Medulla oblongata (tissue), 1 donor: ENCODE measurements around the gene SPACA6.

Source experiments
- DNase-seq: peaks from one replicate; pipeline ENCODE4 v3.0.0-alpha.2; 2015; ENCODE audit errors: extremely low spot score

Gene SPACA6

DNA sequence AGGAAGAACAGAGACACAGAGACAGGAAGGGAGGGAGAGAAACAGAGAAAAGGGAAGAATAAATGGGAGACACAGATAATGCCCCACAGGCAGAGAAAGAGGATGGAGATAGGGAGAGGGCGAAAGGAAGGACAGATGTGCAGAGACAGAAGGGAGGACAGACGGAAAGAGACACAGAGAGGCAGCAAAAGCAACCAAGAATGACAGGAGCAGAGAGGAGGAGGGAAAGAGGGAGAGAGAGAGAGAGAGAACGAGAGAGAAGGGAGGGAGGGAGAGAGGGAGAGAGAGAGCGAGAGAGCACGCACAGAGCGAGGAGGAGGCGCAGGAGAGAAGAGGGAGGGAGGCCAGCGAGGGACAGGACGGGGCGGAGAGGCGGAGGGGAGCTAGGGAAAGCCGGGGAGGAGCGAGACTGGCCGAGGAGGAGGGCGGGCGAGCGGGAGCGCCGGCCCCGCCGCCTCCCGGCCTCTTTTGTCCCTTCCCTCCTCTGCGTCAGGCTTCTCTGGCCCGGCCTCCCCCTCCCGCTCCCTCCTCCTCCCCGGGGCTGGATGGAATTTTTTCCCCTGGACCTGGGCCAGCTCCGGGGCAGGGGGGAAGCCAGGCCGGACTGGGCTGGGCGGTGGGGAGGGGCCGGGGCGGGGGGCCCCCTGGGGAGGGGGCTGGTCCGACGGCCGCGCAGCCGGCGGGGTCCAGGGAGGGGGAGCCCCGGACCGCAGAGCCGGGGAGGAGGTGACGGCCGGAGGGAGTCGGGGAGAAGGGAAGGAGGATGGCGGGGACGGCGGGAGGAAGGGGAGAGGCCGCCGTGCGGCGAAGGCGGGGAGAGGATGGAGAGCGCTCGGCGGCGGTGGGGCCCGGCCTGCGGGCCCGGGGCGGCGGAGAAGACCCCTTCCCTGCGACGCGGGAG lies 4.2 kb upstream of the SPACA6 start:
- peak; percentile 94 for DNase-seq

DNA sequence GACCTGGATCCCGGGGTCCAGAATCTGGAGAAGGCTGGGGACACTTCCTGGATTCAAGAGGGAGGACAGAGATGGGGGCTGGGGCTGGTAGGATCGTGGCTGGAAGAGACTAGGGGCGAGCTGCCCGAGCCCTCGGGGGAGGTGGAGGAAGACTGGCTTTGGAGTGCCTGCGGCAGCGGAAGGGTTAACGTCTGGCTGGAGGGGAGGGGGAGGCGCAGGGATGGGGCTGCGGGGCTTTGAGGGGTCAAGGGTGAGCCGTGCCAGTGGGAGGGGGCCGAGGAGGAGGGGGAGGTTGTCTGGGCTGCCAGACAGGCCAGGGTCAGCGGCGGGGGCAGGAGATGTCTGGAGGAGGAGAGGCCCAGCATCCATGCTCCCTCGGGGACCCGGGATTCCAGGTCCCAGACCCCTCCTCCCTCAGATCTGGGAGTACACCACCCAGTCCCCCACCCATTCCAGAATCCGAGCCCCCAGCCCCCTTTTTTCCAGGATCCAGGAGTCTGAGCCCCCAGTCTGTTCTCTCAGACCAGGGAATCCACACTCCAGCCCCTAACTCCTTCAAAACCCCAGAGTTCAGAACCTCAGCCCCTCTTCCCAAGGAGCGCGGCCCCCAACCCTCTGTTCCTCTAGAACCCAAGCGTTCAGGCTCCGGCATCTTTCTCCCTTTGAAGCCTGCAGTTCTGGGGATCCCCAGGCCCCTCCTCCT lies 3.2 kb upstream of the SPACA6 start:
- peak; percentile 66 for DNase-seq

DNA sequence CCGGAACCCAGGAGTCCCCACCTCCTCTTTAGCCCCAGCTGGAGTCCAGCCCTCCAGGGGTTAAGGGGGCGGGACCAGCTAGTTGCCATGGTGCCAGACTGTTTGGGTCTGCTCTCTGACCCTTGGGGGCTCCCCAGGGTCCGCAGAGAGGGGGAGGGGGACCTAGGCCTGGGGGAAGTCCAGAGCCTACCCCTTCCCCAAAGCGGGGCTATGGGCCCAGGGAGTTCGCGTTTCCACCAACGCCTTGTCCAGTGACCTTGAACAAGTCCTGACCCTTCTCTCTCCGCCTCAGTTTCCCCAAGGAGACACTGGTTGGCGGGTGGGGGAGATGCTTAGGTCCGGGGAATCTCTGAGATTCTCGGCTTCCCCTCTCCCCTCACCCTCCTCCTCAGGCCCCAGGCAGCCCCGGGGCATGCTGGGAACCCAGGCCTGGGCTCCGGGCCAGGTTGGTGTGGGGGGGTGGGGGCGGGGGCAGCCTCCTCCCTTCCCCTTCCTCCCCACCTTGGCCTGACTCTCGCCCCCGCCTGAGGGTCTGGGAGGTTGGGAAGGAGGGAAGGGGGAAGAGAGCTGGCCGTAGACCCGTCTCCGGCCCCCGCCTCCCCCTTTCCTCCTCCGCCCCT lies 2.6 kb upstream of the SPACA6 start:
- DNase-seq, result peak; percentile 80

DNA sequence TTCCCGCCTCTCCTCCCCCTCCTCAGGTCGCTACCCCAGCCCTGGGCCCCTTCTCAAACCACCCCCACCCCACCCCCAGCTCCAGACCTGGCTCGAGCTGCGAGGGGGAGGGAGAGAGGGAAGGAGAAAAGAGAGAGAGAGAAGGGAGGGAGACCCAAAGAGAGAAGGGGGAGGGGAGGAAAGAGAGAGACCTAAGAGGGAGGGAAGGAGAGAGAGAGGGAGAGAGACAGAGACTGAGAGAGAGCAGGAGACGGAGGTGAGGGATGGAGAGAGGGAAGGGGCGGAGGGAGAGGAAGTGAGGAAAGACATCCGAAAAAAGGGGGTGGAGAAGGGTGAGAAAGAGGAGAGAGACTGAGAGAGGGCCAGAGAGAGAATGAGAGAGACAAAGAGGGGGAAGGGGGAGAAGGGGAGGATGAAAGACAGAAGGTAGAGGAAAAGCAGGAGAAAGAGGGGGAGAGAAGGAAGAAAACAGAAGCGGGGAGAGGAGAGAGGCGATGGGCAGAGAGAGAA lies 2.0 kb upstream of the SPACA6 start:
- peak; percentile 47 for DNase-seq

DNA sequence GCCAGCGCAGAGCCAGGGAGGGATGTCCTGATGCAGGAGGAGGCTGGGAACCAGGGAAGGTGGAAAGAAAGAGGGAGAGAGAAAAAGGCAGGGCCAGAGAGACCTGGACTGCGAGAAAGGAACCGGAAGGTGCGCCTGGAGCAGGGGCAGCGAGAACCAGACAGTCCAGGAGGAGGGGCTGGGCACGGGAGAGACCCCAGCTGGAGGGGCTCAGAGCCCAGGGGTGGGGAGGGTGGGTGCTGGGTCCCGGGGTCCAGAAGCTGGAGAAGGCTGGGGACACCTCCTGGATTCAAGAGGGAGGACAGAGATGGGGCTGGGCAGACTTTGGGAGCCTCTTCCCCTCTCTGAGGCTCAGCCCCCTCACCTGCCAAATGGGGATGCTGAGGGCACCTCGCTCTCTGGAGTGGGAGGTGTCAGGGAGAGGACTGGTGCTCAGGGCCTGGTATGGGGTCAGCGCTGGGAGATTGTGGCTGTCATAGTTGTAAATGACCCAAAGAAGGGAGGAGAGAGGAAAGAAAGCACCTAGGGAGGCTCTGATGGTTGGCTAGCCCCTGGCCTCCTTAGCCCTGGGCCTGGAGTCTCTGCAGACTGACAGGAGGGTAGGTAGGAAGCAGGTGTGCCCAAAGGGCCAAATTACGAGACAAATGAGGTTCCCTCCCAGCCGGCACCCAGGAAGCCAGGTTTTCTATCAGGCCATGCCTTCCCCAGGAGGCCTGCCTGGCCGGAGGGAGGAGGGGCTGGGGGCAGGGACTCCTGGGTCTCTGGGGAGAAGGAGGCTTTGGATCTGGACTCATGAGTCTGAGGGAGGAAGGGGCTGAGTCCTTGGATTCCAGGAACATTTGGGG lies 1.3 kb upstream of the SPACA6 start:
- DNase-seq, result no peak

DNA sequence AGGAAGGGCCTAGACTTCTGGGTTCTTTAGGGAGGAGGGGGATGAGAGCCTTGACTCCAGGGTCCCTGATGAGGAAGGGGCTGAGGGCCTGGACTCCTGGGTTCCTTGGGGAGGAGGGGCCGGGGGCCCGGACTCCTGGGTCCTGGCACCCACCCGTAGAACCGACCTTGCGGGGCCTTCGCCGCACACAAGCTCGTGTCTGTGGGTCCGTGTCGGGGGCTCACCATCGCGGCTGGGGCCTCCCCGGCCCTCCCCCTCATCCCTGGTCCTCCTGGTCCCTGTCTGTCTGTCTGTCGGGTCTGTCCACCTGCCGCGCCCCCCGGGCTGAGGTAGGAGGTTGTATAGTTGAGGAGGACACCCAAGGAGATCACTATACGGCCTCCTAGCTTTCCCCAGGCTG lies 662 bp upstream of the SPACA6 start:
- no peak for DNase-seq

DNA sequence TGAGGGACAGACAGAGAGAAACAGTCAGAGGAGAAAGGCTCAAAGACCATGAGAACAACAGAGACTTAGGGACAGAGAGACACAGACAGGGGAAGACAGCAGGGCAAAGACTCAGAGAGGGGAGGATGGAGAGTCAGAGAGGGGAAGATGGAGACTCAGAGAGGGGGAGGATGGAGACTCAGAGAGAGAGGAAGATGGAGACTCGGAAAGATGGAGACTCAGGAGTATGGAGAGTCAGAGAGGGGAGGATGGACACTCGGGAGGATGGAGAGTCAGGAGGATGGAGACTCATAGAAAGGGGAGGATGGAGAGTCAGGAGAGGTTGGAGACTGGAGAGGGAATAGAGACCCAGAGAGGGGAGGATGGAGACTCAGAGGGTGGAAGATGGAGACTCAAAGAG lies 689 bp downstream of the SPACA6 start:
- DNase-seq, result no peak

DNA sequence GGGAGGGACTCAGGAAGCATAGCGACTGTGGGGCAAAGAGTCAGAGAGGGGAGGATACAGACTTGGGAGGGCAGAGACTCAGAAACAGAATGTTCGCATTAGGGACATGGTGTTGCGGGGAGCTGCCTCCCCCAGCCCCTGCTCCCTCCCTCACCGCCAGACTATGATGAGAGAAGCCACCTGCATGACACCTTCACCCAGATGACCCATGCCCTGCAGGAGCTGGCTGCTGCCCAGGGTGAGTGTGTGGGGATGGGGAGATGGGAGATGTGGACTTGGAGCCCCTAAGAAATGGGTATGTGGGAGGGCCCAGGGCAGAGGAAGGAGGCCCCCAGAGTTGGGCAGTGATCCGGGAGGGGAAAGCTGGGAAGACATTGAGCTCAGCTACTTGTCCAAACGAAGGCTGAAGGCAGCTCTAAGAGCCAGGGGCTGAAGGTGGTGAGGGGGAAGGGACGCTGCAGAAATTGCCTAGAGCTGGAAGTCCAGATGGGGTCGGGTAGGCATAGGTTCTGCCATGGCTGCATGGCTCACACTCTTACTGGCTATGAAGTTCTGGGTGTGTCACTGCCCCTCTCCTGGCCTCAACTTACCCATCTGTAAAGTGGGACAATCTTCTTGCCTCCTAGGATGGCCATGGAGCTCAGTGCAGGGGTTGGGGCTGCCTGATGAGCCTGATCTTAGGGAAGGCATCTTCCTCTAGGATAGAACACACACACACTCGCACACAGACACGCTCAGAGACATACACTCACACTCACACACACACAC lies 1.4 kb downstream of the SPACA6 start:
- DNase-seq, result no peak

DNA sequence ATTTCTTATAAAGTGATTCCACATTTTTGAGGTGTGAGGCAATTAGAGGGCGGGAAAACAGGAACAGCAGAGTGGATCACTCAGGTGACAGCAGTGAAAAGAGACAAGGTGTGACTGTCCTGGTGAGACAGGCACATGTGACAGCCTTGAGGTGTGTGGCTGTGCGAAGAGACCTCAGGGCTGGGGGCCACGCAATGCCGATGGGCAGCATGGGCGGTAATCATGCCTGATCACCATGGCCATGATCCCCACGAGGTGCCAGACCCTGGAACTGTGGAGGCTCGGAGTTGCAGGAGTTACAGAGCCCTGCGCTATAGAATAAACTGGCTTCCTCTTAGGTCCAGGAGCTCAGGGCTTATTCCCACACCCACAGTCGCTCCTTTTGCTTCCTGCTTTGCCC lies 2.0 kb downstream of the SPACA6 start:
- no peak for DNase-seq

DNA sequence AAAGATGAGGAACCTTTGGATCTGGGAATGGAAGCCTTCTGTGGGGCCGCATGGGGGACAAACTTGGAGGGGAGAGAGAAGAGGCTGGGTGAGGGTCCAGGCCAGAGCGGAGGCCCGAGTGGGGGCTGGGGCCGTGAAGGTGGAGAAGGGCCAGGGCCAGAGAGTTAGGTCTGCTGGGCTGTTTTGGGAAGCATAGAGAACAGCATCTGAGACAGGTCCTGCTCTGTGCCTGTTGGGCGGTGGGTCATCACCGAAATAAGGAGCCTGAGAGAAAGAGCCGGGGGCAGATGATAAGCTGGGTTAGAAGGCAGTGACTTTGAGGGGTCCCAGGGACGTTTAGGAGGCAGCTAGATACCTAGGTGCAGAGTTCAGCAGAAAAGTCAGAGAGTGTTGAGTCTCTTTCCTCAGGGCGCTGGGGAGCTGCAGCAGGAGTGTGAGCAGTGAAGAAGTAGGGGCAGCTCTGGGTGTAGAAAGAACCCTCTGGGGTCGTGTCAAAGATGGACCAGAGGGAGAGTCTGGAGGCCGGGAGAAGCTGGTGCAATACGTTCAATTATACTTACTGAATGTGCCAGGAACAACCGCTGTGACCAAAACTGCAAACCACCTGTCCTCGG lies 2.7 kb downstream of the SPACA6 start:
- DNase-seq, result no peak

DNA sequence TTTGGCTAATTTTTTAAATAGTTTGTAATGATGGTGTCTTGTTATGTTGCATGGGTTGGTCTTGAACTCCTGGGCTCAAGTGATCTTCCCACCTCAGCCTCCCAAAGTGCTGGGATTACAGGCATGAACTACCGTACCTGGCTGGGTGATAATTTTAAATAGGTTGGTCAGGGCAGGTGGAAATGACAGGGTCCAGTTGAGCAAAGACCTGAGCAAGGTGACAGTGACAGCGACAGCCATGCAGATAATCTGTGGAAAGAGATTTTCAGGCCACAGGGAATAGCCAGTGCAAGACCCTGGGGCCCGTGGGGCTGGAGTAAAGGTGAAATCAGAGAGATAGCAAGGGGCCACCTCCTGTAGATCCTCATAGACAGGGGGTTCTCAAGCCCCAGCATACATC lies 3.5 kb downstream of the SPACA6 start:
- DNase-seq, result no peak

DNA sequence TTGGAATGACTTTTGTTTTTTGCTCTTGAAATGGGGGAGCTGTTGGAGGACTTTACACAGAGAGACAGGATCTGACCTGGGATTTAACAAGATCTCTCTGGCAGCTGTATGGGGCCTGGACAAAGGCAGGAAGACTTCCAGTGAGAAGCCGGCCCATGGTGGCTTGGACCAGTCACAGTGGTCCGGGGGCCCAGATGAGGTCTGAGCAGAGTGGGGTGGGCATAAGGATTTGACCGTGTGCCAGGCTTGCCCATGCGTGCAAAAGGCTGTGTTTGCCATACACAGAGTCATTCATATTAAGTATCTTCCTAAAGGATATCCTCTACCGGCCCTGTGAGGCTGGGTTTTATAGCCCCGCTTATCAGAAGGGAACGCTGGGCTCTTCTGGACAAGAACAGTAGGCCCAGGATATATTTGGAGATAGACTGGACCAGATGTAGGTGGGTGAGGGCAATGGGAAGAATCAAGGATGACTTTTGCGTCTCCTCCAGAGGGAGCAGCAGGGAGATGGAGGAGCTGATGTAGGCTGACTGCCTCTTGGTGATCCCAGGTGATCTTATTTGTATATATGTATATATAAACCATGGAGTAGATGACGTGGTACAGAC lies 4.1 kb downstream of the SPACA6 start:
- no peak for DNase-seq

DNA sequence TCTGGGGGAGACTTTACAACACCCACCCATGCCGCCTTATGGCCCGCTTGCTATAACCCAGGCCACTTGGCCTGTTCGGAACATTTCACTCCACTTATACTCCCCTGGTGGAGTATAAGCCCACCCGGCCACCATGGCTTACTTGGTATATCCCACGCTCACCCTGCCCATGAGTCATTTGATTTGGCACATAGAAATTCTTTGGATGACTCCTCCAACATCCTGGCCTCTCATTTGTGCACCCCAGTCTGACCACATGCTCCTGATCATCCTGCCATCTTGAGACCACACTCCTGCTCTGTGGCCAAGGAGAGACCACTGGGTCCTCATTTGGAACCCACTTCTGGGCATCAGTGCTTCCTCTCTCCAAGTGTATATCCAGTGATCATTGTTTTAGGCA lies 5.2 kb downstream of the SPACA6 start:
- no peak for DNase-seq

DNA sequence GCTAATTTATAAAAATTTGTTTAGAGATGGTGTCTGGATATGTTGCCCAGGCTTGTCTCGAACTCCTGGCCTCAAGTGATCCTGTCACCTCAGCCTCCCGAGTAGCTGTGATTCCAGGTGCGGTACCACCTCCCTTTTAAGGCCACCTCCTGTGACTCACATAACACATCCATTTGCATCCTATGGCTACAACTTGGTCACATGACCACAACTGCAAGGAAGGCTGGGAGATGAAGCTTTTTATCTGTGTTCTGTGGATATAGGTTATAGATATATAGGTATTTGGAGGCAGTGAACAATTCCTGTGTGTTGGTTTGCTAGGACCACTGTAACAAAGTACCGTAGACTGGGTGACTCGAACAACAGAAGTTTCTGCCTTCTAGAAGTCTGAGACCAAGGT lies 6.0 kb downstream of the SPACA6 start:
- no peak for DNase-seq

DNA sequence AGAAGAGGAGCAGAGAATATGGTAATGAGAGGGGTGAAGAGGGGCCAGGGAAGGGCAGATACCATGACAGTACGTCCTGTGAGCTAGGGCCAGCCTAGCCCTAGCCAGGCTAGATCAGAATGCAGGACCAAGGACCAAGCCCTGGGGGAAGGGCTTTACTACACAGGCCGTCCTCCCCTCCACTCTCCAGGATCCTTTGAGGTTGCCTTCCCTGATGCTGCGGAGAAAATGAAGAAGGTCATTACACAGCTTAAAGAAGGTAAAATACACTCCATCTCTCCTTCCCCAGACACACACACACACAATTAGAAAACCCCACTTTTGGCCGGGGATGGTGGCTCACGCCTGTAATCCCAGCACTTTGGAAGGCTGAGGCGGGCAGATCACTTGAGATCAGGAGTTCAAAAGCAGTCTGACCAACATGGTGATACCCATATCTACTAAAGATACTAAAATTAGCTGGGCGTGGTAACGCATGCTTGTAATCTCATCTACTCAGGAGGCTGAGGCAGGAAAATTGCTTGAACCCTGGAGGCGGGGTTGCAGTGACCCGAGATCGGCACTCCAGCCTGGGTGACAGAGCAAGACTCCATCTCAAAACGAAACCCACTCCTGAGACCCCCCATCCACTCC lies 8.5 kb downstream of the SPACA6 start:
- no peak for DNase-seq

DNA sequence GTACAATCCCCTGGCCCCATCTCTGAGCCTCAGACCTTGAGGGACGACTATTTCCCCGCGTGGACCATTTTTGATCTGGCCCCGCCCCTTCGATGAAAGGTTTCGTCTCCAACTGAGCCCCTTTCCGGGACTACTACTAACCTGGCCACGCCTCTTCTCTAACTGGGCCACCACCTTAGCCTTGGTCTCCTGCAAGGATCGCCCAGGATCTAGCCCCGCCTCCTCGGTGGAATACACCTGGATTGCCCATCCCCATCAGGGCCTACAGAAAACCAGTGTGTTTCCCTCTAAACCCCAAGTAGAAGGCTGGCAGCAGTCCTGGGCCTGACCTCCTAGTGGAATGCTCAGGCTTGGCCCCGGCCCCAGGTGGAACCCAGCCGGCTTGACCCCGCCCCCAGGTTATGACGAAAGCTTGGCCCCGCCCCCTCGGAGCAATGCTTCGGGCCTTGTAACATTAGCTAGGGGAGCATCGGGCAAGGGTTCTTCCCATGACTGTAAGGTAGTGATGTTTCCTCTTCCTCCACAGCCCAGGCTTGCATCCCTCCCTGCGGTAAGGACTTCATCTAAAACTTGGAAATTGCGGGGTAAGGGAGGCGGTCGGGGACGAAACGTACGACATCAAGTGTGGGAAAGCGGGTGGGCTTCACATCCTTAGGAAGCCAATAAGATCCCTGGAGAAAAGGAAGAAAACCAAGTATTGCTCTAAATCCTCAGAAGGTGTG lies 9.1 kb downstream of the SPACA6 start:
- peak; percentile 47 for DNase-seq

DNA sequence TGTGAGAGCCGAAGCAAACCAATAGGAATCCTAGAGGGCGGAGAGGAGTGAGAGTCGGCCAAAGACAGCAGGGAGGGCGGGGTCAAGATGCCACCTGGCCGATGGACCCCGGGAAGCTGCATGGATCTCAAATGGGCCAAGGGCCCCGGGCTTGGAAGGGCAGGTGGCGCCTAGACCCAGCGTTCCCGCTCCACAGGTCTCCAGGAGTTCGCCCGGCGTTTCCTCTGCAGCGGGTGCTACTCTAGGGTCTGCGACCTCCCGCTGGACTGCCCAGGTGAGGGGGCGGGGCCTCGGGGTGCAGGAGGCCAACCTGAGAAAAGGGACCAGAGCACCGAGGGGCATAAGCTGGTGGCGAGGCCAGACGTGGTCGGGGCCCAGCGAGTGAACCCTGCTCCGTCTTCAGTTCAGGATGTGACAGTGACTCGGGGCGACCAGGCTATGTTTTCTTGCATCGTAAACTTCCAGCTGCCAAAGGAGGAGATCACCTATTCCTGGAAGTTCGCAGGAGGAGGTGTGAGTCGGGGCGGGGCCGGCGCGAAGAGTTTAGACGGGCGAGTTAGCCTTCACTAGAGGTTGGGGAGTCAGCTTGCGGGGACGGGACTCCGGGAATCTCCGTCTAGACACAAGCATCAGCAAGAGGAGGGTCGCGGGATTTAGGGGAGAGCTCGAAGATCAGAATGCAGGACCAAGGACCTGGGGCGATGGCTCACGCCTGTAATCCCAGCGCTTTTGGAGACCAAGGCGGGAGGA lies 9.9 kb downstream of the SPACA6 start:
- peak; percentile 16 for DNase-seq
